Right lobe of liver (tissue), 6 donors: ENCODE results near the gene ITPR2. TPM values are rescaled to one million over a fixed set of nuclear protein-coding genes. Genes with fewer than 3 reads are reported as not detected.
A peak's percentile ranks its signal among the peaks of the same experiment; 100 is the strongest.

Experiments used
- ATAC-seq, 4 donors: fragments of 200-7000 bp; cut with Tn5 transposase; one replicate each; pipeline ENCODE4 v1.9.1; 2020; ENCODE audit warnings: mild to moderate bottlenecking in 4 of 4, moderate library complexity in 4 of 4
- DNase-seq, 3 donors: peaks; one replicate each; pipeline ENCODE4 v3.0.0-alpha.2; 2020
- H3K27ac ChIP-seq, 3 donors: fragments of 200-600 bp; one replicate each; pipeline ENCODE4 v1.8.0; 2022
- H3K27me3 ChIP-seq, 2 donors: fragments of 200-600 bp; one replicate each; pipeline ENCODE4 v1.8.0; 2022
- H3K36me3 ChIP-seq, 4 donors: fragments of 200-600 bp; sonication (generic) in 1 of 4; one replicate each; pipeline versions ENCODE4 v1.5.1 to v1.8.0; 2017 to 2022; ENCODE audit warnings: control low read depth in 1 of 4
- H3K4me1 ChIP-seq, 4 donors: fragments of 200-600 bp; sonication (generic) in 1 of 4; one replicate each; pipeline versions ENCODE4 v1.5.1 to v1.8.0; 2017 to 2022; ENCODE audit warnings: control low read depth in 1 of 4
- H3K4me3 ChIP-seq, 3 donors: fragments of 200-600 bp; one replicate each; pipeline ENCODE4 v1.8.0; 2022
- H3K9me3 ChIP-seq, 4 donors: fragments of 200-600 bp; sonication (generic) in 1 of 4; one replicate each; pipeline versions ENCODE4 v1.5.1 to v1.8.0; 2017 to 2022; ENCODE audit warnings: control low read depth in 1 of 4
- CTCF ChIP-seq, 4 donors: fragments of 200-600 bp in 3 of 4; fragments of 450-650 bp in 1 of 4; IDR thresholded peaks; one replicate each; pipeline versions ENCODE4 v1.5.1 to v1.8.0; 2016 to 2022; ENCODE audit warnings: antibody characterized with exemption in 4 of 4, mild to moderate bottlenecking in 2 of 4
- POLR2A ChIP-seq: fragments of 450-650 bp; IDR thresholded peaks from one replicate; pipeline ENCODE4 v1.6.1; 2017; ENCODE audit warnings: antibody characterized with exemption, mild to moderate bottlenecking
- WGBS: methylation state at CpG from one replicate; pipeline ENCODE4 v1.1.6; 2018; ENCODE audit warnings: low coverage, low lambda C conversion rate; ENCODE audit not compliant: insufficient coverage; ENCODE audit errors: missing lambda C conversion rate; 5-methylcytosine and 5-hydroxymethylcytosine counted together
- intact Hi-C, 2 donors: fragments of 100-400 bp; cut with DNase I; formaldehyde crosslinking; loops; one replicate each; pipeline versions ENCODE4 v1.11.2 to v1.14.1; 2022
- total RNA-seq, 6 experiments: library from RNA; depleted of rRNA in 2 of 6; stranded (reverse); fragments of >200 nt in 2 of 6; fragmentation: NEBNext Ultra II Directional in 3 of 6; extraction: Animal tissue kit (Norgen Biotek cat#: 25700) in 3 of 6; gene quantifications; one replicate each; pipeline versions ENCODE4 v1.1.0 to v1.2.4, GENCODE V29; 2016 to 2023
- donor health status: DM: no; HTN: yes; CAD: no.
- donor health status: DM: no; HTN: no; CAD: no.
- donor health status: DM: no; HTN: no; CAD: no.
- donor health status: DM: no; HTN: yes; CAD: no.
- donor health status: DM: no; HTN: yes; CAD: no.

Gene ITPR2
- total RNA-seq, 6 experiments from 2014 or later, result 39.3 to 114 (median 57.2) TPM

GRCh38 chr12:26445909-26446308, 387.1 kb downstream of the ITPR2 start:
- no peaks in the 10 kb centered on the region for H3K4me1 ChIP-seq
- no peak overlapping the region for H3K27ac ChIP-seq
- 84% methylated on average over 2 of the region's 2 CpGs for WGBS
- intact Hi-C loops, result no loop called here
- no peak for ATAC-seq
- H3K9me3 ChIP-seq, result no peaks in the 10 kb centered on the region
- no peak for TF ChIP-seq CTCF (IDR thresholded peaks at IDR 0.05)
- TF ChIP-seq POLR2A, result no peak
- peaks cover 0 to 33% (median 3%) of the 10 kb centered on the region in 4 donors for H3K36me3 ChIP-seq
- no peak overlapping the region for H3K4me3 ChIP-seq
- DNase-seq, result no peak
- H3K27me3 ChIP-seq, result no peaks in the 10 kb centered on the region

- H3K36me3 ChIP-seq, result peaks cover 0 to 45% (median 5%) of the 10 kb centered on the region in 4 donors
- H3K4me1 ChIP-seq, result no peaks in the 10 kb centered on the region
- H3K4me3 ChIP-seq, result no peak overlapping the region
- no peak for ATAC-seq
- H3K9me3 ChIP-seq, result no peaks in the 10 kb centered on the region
- H3K27me3 ChIP-seq, result no peaks in the 10 kb centered on the region
- 96% methylated on average over 2 of the region's 2 CpGs for WGBS
- no peak overlapping the region for H3K27ac ChIP-seq
- DNase-seq, result no peak
- intact Hi-C loops, result no loop called here
- TF ChIP-seq CTCF (IDR thresholded peaks at IDR 0.05), result no peak
- TF ChIP-seq POLR2A, result no peak
These were observed 389.7 kb downstream of the ITPR2 start for GRCh38 chr12:26443309-26443708.

GRCh38 chr12:26441434-26441833, 391.6 kb downstream of the ITPR2 start:
- H3K27me3 ChIP-seq, result no peaks in the 10 kb centered on the region
- H3K4me3 ChIP-seq, result no peak overlapping the region
- 50% methylated on average over 1 of the region's 1 CpG for WGBS
- intact Hi-C loops, result no loop called here
- H3K9me3 ChIP-seq, result no peaks in the 10 kb centered on the region
- DNase-seq, result no peak
- H3K36me3 ChIP-seq, result peaks cover 0 to 45% (median 5%) of the 10 kb centered on the region in 4 donors
- H3K27ac ChIP-seq, result no peak overlapping the region
- TF ChIP-seq POLR2A, result no peak
- no peak for TF ChIP-seq CTCF (IDR thresholded peaks at IDR 0.05)
- no peak for ATAC-seq
- no peaks in the 10 kb centered on the region for H3K4me1 ChIP-seq

- Histone ChIP-seq H3K27ac (no peak overlapping the region), H3K4me1 (peaks cover 0 to 4% (median 2%) of the 10 kb centered on the region in 4 donors), H3K4me3 (no peak overlapping the region), H3K36me3 (peaks cover 0 to 15% (median 2%) of the 10 kb centered on the region in 4 donors), H3K27me3 (no peaks in the 10 kb centered on the region), H3K9me3 (no peaks in the 10 kb centered on the region)
- no peak for TF ChIP-seq POLR2A
- no peak for TF ChIP-seq CTCF (IDR thresholded peaks at IDR 0.05)
- intact Hi-C loops, result no loop called here
- DNase-seq (no peak), ATAC-seq (peak; percentile 38 to 77 (median 63))
- 29% methylated on average over 1 of the region's 1 CpG for WGBS
These were observed 398.0 kb downstream of the ITPR2 start for GRCh38 chr12:26435069-26435404.
